CMK (cell line): ENCODE measurements around the gene LEKR1.

ENCODE experiments used
- DNase-seq: peaks from one replicate; pipeline ENCODE4 v3.0.0-alpha.2; 2010; ENCODE audit warnings: low read depth

Gene LEKR1

DNA sequence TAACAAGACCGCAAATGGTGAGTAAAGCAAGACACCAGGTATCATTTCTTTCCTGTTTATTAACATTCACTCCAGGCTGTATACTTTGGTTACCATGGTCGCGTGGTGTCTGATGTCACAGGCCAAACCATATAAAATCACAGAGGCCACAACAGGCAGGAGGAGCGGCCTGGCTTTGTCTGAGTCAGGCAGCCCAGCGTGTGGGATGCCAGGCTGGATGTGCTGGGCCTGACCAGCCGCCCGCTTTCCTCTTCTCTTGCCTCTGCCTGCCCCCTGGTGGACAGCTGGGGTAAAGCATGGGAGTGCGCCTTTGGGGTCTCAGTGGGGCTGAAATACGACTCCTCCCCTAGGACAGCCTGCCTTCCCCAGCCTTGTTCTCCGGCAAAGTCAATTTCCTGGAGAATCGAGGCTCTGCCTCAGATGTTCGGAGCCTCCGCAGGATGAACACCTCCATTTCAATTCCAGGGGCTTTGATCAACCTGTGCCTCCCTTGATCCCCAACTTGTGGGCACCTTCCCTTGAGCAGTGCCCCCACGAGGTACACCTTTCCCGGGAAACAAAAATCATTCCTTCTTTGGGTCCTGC lies 255.6 kb downstream of the LEKR1 start:
- DNase-seq: peak; percentile 49

DNA sequence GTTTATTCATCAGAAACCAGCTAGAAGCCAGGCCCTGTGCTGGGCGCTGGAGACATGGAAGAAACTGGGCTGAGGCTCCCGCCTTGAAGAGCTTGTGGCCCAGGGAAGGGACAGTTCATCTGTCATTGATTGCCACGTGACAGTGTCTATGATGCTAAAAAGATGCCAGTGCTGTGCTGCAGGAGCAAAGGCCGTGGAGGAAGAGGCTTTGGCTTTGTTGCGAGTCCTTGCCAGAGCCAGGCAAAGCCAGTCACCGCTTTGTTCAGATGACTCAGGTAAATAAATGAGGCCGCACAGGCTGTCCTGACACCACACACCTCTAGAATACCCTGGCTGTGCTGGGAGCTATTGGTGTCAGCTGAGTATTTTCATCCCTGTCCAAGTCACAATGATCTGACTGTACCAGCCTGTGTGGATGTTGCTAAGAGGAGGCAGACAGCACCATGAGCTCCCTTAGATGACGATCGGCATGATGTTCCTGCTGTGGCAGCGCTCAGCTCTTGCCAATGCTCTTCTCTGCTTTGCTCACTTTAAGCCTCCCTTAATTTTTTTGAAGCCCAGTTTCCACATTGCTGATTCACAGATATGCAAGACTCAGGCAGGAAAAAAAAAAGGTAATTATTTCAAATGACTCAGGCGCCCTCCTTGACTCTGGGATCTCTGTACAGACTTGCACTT lies 256.3 kb downstream of the LEKR1 start:
- no peak for DNase-seq

DNA sequence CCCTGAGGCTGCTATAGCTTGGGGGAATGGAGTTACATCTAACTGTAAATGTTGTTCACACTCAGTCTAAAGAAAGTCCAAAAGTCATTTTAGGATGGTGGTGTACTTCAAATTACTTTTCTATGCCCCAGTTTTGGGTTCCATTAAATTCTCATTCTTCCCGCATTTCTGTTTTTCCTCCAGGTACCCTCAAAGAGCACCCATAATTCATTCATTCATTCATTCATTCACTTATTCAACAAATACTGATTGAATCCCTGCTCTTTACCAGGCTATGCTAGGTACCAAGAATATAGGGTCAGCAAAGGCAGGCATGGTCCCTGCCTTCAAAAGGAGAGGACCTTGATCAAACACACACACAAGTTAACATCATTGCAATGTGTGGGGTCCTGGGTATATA lies 257.7 kb downstream of the LEKR1 start:
- no peak for DNase-seq

DNA sequence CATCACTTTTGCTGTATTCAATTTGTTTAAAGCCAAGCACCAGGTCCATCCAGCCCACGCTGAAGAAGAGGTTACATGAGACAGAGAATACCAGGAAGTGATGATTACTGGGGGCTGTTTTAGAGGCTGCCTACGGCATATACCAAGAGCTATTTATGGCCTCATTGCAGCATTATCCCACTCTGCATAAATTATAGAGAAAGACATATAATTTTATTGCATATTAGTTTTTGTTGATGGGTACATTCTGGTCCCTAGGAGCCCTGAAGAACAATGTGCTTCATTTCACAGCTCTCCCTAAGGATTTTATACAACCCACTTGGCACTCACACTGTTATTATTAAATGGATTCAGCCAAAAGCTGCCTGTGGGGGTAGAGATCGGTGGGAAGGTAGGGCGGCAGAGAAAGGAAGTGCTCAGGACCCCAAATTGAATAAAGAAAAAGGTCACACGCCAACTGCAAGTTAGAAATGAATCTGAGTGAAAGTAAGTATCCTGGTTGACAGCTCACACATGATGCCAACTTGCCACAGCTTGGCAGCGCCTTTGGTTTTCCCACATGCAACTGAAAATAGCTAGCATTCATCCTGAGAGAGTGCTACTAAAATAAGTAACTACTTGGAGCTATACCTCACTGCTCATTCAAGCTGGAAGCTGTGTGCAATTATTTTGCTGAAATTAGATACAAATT lies 260.1 kb downstream of the LEKR1 start:
- no peak for DNase-seq

DNA sequence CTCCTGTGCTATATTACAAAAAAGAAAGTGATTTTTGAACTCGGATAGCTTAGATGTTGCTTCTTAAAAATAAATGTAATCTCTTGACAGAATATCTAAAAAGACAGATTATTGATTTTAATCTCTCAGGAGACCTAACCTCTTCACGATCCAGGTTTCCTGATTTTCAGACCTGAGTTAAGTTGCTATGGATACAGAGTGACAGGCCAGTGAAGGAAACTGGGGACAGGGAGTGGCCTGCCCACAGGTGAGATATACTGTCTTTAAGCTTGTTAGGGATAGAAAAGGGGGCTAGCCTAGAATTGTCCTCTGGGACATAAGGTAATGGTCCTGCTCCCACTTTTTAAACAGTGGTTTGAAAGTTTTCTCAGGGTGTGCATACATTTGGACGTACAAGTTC lies 260.6 kb downstream of the LEKR1 start:
- no peak for DNase-seq

DNA sequence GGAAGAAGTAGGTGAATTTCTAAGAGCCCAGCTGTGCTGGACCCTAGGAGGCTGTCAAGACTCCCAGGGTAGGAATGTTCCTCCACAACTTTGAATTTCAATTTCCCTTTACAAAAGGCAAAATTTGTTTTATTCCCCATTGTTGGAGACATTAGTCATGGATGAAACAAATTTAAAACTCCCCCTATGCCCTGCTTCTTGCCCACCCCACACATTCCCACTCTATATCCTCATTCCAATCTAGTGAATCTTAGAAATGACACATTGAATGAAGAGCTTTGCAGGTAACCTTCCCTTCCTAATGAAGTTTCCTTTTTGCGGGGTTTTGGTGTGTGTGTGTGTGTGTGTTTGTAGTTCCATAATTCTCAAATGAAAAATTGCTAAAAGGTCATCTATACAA lies 261.2 kb downstream of the LEKR1 start:
- no peak for DNase-seq

DNA sequence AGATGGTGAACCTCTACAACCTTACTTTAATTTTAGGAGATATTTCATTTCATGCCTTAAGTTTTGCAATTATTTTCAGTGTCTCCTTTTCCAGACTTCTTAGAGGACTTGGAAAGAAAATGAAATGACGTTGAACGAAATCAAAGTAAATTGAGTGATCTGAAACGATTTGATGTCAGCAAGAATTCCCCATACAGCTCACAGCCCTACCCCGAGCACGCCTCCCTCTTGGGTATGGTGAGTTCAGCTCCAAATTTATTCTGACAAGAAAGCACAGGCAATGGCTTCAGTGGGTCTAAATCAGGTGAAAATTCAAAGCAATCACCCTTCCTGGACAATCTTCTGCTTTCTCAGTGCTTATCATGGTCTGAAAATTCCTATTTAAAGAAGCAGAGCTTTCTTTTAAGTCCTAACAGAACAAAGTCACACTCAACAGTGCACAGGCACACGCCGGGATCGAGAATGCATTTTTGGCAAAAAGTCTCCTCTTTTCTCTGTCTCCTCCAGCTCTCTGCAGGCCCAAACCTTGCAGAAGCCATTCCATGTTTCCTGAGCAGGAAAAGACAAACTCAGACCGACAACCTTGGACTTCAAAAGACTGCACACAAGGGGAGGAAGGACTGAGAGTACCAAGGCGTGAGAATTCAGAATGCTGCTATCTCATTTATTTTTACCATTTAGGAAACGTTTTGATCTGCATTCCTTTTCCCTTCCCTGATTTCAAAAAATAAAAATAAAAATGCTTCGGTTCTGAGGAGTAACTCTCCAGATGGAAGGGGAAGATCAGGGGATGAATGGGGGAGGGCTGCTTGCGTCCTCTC lies 261.8 kb downstream of the LEKR1 start:
- DNase-seq: no peak

DNA sequence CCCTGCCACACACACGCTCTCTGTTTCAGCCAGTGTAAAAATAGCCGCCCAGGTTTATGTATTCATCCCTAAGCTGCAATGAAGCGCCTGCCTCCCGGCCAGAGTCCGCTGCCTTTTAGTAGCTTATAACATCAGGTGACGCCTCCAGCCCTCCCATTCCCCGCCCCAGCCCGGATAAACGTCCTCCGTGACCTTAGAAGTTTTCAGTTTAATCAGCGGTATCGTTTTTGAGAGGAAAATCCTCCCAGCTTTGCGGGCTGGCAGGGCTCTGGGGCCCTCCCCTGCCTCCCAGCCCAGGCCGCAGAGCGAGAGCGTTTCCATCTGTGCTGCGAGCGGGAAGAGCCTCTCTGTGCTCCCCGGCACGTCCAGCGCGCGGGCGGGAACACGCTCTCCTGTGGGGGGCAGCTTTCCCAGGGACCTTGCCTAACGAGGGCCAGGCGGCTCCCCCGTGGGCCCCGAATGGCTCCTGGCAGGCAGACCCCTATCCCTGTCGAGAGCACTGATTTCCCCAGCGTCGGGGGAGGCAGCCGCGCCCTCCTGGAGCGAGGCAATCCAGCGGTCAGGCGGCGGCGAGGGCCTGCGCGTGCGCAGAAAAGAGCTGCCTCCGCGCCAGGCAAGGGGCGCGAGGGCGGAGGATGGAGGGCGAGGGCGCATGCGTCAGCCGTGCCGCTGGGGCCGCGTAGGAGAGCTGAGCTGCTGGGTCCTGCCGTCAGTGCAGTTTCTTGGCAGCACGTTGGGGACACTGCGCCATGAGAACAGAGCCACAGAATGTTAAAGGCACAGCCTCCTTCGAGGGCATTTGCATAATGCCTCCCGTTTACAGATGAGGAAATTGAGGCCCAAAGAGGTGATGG lies 262.7 kb downstream of the LEKR1 start:
- peak; percentile 65 for DNase-seq

DNA sequence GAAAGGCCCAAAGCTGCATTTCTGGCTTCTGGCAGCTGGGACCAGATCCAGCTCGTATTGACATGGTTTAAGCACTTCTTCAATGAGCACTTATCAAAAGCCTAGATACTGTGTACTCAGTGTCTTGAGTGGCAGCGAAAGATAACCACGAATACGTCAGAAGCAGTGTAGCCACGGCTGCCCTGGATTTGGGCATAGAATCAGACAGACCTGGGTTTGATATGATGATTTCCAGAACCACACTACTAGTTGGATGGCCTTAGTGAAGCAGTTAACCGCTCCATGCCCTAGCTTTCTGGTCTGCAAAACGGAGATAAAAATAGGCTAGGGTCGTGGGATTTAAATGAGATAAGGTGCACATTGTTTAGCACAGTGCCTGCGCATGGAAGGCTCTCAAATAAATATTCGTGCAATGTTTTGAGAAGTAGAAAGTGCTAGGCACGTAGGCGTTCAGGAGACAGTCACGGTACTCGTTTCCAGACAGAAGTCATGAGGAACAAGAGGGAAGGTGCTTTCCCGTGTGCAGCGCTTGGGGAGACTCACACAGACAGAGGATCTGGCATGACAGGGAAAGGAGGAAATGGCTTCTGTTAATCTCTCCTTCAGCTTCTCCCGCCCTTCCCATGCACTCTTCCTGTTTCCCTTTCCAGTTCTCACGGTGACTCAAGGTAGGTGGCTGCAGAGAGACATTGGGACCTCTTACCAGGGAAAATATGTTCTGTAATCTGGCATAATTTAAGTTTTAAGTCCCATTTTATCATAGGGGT lies 263.5 kb downstream of the LEKR1 start:
- peak; percentile 31 for DNase-seq

DNA sequence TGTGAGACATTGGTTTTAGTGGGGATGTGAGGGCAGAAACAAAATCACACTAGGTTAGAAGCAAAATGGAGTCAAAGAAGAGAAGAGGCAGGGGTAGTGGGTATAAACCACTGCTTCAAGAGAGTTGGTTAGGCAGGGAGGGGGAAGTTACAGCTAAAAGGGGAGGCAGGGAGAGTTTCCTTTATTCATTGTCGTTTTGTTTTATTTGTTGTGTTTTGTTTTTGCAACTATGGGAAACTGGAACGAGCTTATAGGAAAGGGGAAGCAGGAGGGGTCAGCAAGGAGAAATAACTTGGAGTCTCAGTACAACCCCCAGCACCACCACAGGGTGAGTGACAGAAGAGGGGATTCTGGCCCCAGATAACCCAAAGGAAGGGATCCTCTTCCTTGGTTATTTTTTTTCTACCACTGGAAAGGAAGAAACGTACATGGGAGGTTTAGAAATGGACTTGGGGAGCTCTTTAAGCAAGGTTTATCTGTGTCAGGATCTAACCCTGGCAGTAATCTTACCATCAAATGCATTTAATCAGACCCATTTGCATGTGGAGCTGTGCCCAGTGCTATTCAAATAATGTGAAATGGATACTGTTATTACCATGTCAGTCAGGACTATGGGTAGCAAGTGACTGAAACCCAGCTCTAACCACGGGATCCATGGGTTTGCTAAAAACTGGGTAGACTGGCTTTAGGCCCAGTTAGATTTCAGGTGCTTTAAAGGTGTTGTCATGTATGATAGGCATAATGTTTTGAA lies 265.1 kb downstream of the LEKR1 start:
- no peak for DNase-seq

DNA sequence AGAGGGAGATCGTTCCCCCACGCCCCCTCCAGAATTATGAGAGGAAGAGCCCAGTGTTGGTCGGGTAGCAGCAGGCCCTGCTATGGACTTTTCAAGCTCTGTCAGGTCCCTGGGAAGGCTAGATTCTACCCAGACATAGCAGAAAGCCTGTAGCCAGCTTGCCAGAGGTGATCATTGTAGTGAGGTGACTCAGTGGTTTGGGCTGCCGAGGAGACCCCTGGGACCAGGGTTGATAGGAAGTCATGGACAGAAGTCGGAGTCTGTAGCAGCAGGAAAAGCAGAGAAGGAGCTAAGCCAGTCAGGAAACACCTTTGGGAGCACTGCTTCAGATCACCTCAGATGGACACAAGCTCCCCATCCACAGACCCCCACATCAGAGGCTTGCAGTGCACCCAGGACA lies 266.1 kb downstream of the LEKR1 start:
- no peak for DNase-seq

DNA sequence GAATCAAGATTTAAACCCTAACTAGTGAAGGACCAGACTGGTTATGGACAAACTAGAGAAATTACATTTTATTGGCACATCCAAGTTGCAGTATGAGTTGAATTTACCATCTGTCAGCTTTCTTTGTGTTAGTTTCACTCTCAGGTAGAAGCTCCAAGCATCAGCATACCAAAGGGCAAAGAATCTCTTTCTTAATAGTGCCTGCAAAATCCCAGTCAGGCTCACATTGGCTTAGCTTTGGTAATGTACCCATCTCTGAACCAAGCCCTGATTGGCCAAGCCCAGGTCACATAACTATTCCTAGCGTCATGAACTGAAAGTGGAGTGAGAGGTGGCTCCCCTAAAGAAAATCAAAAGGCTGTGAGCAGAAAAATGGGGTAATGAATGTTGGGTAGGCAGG lies 266.9 kb downstream of the LEKR1 start:
- DNase-seq: no peak

DNA sequence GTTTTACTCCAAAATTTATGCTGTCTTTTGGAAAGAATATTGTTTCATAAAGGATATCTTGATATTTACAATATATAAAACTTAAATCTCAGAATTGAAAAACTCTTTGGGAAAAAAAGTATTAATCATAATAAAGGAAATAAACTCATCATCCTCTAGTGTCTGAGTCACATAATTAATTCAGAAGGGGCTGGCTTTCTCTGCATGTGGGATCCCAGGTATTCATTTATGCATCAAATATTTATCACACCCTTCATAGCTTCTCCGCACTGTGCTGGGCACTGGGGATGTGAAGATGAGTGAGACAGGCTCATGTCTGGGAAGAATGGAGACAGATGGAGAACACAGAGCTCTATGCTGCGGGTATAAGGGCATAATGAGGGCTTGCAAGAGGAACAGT lies 268.1 kb downstream of the LEKR1 start:
- DNase-seq: no peak

DNA sequence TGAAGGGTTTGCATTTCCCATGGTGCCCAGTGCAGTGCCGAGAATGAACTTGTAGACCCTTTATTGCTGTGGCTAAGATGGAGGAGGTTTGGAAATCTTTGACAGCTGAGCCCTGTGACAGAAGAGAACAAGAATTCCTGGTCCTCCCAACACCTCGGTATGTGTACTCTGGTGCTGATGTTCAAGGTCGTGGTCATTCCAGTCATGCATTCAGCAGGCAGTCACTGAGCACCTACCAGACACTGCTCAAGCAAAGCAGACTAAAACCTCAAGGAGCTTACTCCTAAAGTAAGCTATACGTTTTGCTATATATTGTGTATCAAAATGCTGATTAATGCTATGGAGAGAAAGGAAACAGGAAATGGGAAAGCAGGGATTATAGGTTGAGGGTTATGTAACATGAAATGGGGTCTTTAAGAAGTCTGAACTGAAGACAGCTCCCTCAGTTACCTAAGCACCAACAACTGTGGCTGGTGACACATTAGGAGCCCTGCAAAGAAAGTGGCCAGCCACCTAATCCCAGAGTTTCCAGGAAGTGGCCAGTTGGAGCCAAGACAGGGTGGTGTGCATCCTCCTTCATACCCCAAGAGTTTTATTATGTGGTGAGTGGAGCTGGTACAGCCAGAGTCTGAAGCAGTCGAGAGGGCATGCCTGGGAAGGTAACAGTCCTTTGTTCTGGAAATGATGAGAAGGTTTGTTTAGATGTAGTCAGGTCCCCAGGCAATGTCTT lies 268.8 kb downstream of the LEKR1 start:
- no peak for DNase-seq
